GM18519 (cell line): Measurements from ENCODE around the gene PHACTR1.

ENCODE experiments used
- ATAC-seq: cut with Tn5 transposase; IDR thresholded peaks from one replicate; pipeline ENCODE4 v1.9.1; 2021; ENCODE audit warnings: mild to moderate bottlenecking, moderate library complexity; ENCODE audit not compliant: unreplicated experiment, low FRiP score

PHACTR1 gene

GRCh38 chr6:12892151-12892550 lies 175.6 kb downstream of the PHACTR1 start:
- no peak for ATAC-seq

- no peak for ATAC-seq
Observed at GRCh38 chr6:12893036-12893435, 176.5 kb downstream of the PHACTR1 start.

GRCh38 chr6:12895721-12896120 lies 179.2 kb downstream of the PHACTR1 start:
- ATAC-seq, result no peak

GRCh38 chr6:12896208-12896733 lies 179.7 kb downstream of the PHACTR1 start:
- no peak for ATAC-seq

GRCh38 chr6:12898603-12899002 lies 182.0 kb downstream of the PHACTR1 start:
- no peak for ATAC-seq

- ATAC-seq, result no peak
Observed at GRCh38 chr6:12899046-12899833, 182.7 kb downstream of the PHACTR1 start.

GRCh38 chr6:12903246-12903645 lies 186.7 kb downstream of the PHACTR1 start:
- no peak for ATAC-seq

GRCh38 chr6:12909833-12910232 lies 193.3 kb downstream of the PHACTR1 start:
- ATAC-seq, result no peak

- no peak for ATAC-seq
Observed at GRCh38 chr6:12911427-12911826, 194.9 kb downstream of the PHACTR1 start.

- ATAC-seq, result no peak
Observed at GRCh38 chr6:12913201-12913600, 196.6 kb downstream of the PHACTR1 start.

GRCh38 chr6:12916006-12916405 lies 199.4 kb downstream of the PHACTR1 start:
- ATAC-seq, result no peak

GRCh38 chr6:12916420-12917136 lies 200.0 kb downstream of the PHACTR1 start:
- ATAC-seq, result no peak

GRCh38 chr6:12921467-12921866 lies 204.9 kb downstream of the PHACTR1 start:
- no peak for ATAC-seq

- ATAC-seq, result peak; percentile 90
Observed at GRCh38 chr6:12923644-12924235, 207.2 kb downstream of the PHACTR1 start.

- no peak for ATAC-seq
Observed at GRCh38 chr6:12924911-12925310, 208.3 kb downstream of the PHACTR1 start.

GRCh38 chr6:12927746-12928145 lies 211.2 kb downstream of the PHACTR1 start:
- ATAC-seq, result no peak

- no peak for ATAC-seq
Observed at GRCh38 chr6:12929678-12930077, 213.1 kb downstream of the PHACTR1 start.

- ATAC-seq, result no peak
Observed at GRCh38 chr6:12931639-12932038, 215.1 kb downstream of the PHACTR1 start.

- peak; percentile 67 for ATAC-seq
Observed at GRCh38 chr6:12935637-12936036, 219.1 kb downstream of the PHACTR1 start.

GRCh38 chr6:12937971-12938370 lies 221.4 kb downstream of the PHACTR1 start:
- ATAC-seq, result no peak

- ATAC-seq, result no peak
Observed at GRCh38 chr6:12939314-12939713, 222.7 kb downstream of the PHACTR1 start.
